HG03439 (cell line): ENCODE measurements around the gene DNLZ.

Source experiments
- ATAC-seq: cut with Tn5 transposase; IDR thresholded peaks from one replicate; pipeline ENCODE4 v1.9.1; 2021; ENCODE audit warnings: mild to moderate bottlenecking, moderate library complexity; ENCODE audit not compliant: unreplicated experiment

DNLZ gene

GRCh38 chr9:136377341-136378169 is 14.0 kb upstream of the DNLZ start:
- ATAC-seq = no peak

- no peak for ATAC-seq
These were observed 12.9 kb upstream of the DNLZ start for GRCh38 chr9:136376457-136376856.

GRCh38 chr9:136375096-136375495 is 11.6 kb upstream of the DNLZ start:
- ATAC-seq = no peak

GRCh38 chr9:136374183-136374575 is 10.6 kb upstream of the DNLZ start:
- no peak for ATAC-seq

GRCh38 chr9:136373300-136374182 is 10.0 kb upstream of the DNLZ start, which contains the start of gene CARD9:
TSS of gene CARD9 (minus strand) at chr9:136373669. CDS start at chr9:136372078, 1,591 bp downstream.
- ATAC-seq = no peak

- ATAC-seq = no peak
These were observed 9.2 kb upstream of the DNLZ start for GRCh38 chr9:136372561-136373299.

- no peak for ATAC-seq
These were observed 8.5 kb upstream of the DNLZ start for GRCh38 chr9:136372006-136372405.

GRCh38 chr9:136371533-136371880 is 8.0 kb upstream of the DNLZ start:
- ATAC-seq = no peak

- no peak for ATAC-seq
These were observed 7.4 kb upstream of the DNLZ start for GRCh38 chr9:136370687-136371532.

GRCh38 chr9:136370037-136370436 is 6.5 kb upstream of the DNLZ start:
- no peak for ATAC-seq

- no peak for ATAC-seq
These were observed 4.6 kb upstream of the DNLZ start for GRCh38 chr9:136368190-136368589.

GRCh38 chr9:136367296-136368145 is 4.0 kb upstream of the DNLZ start:
- no peak for ATAC-seq

GRCh38 chr9:136366826-136367225 is 3.3 kb upstream of the DNLZ start:
- no peak for ATAC-seq

GRCh38 chr9:136365775-136366222 is 2.3 kb upstream of the DNLZ start:
- no peak for ATAC-seq

- no peak for ATAC-seq
These were observed 1.6 kb upstream of the DNLZ start for GRCh38 chr9:136364942-136365774.

GRCh38 chr9:136363949-136364748 is 605 bp upstream of the DNLZ start:
- ATAC-seq = no peak

- ATAC-seq = no peak
These were observed 1.1 kb downstream of the DNLZ start for GRCh38 chr9:136362450-136362784.
